Muscle of arm (tissue), 14 donors: ENCODE results near the gene HDX. TPM values are rescaled to one million over a fixed set of nuclear protein-coding genes. Genes with fewer than 3 reads are reported as not detected.
"Not testable (repeated sequence)": the region's sequence is repeated elsewhere in the genome, so short reads cannot be mapped to it uniquely, and the experiment has no call there.

ENCODE experiments used
- DNase-seq: peaks from one replicate; pipeline ENCODE4 v3.0.0-alpha.2; 2013
- long read RNA-seq, 11 donors: transcript quantifications; one replicate each; lab custom pipeline, GENCODE V29; 2026
- polyA plus RNA-seq, 12 donors: library from polyadenylated mRNA; unstranded; fragments of 120-200 nt; gene quantifications; one replicate each; pipeline ENCODE4 v1.2.1, GENCODE V29; 2013; ENCODE audit not compliant: insufficient read length in 12 of 12

Gene HDX
- polyA plus RNA-seq: 1 to 10 TPM in 11 of 12 donors, not detected in 1; 3.4 to 5.8 (median 4.5) TPM
- long read RNA-seq, donor 1: 0 reads
- long read RNA-seq, donor 2, full-length matches to known transcripts: 2 of 2 reads
- long read RNA-seq, donor 2, partial matches to known transcripts: 0 of 2 reads
- long read RNA-seq, donor 2, other reads (novel, unspliced or antisense): 0 of 2 reads
- long read RNA-seq, donor 3, full-length matches to known transcripts: 1 of 1 reads
- long read RNA-seq, donor 3, partial matches to known transcripts: 0 of 1 reads
- long read RNA-seq, donor 3, other reads (novel, unspliced or antisense): 0 of 1 reads
- long read RNA-seq, donor 4, partial matches to known transcripts: 0 of 1 reads
- long read RNA-seq, donor 4, other reads (novel, unspliced or antisense): 0 of 1 reads
- long read RNA-seq, donor 5, partial matches to known transcripts: 0 of 2 reads
- long read RNA-seq, donor 5, other reads (novel, unspliced or antisense): 0 of 2 reads
- long read RNA-seq, donor 6, partial matches to known transcripts: 0 of 1 reads
- long read RNA-seq, donor 6, other reads (novel, unspliced or antisense): 0 of 1 reads
- long read RNA-seq, donor 7: 0 reads
- long read RNA-seq, donor 8, full-length matches to known transcripts: 1 of 1 reads
- long read RNA-seq, donor 8, partial matches to known transcripts: 0 of 1 reads
- long read RNA-seq, donor 8, other reads (novel, unspliced or antisense): 0 of 1 reads
- long read RNA-seq, donor 9: 0 reads
- long read RNA-seq, donor 10, full-length matches to known transcripts: 1 of 1 reads
- long read RNA-seq, donor 10, partial matches to known transcripts: 0 of 1 reads
- long read RNA-seq, donor 10, other reads (novel, unspliced or antisense): 0 of 1 reads
- long read RNA-seq, donor 11: 0 reads

GRCh38 chrX:84501798-84502628 is at the start of gene HDX:
HDX (minus strand) TSS chrX:84502453; CDS start chrX:84475397, 27,056 bp downstream.
- peak; percentile 90 for DNase-seq

- not testable (repeated sequence) for DNase-seq
Measured at GRCh38 chrX:84541315-84541714, 39.1 kb upstream of the HDX start.

GRCh38 chrX:84537627-84538026 is 35.4 kb upstream of the HDX start:
- not testable (repeated sequence) for DNase-seq

GRCh38 chrX:84488426-84488825 is 13.8 kb downstream of the HDX start:
- DNase-seq: no peak

GRCh38 chrX:84487365-84488353 is 14.6 kb downstream of the HDX start:
- no peak for DNase-seq

- no peak for DNase-seq
Measured at GRCh38 chrX:84479086-84479485, 23.2 kb downstream of the HDX start.

- no peak for DNase-seq
Measured at GRCh38 chrX:84477114-84477513, 25.1 kb downstream of the HDX start.

GRCh38 chrX:84475596-84475995 is 26.7 kb downstream of the HDX start:
- no peak for DNase-seq

- no peak for DNase-seq
Measured at GRCh38 chrX:84475101-84475500, 27.2 kb downstream of the HDX start.

GRCh38 chrX:84469226-84469625 is 33.0 kb downstream of the HDX start:
- DNase-seq: no peak

- DNase-seq: no peak
Measured at GRCh38 chrX:84467898-84468297, 34.4 kb downstream of the HDX start.

- no peak for DNase-seq
Measured at GRCh38 chrX:84453351-84454246, 48.7 kb downstream of the HDX start.

GRCh38 chrX:84441143-84441542 is 61.1 kb downstream of the HDX start:
- no peak for DNase-seq

- DNase-seq: no peak
Measured at GRCh38 chrX:84415140-84415539, 87.1 kb downstream of the HDX start.

GRCh38 chrX:84363663-84364062 is 138.6 kb downstream of the HDX start:
- no peak for DNase-seq

GRCh38 chrX:84363051-84363450 is 139.2 kb downstream of the HDX start:
- DNase-seq: no peak

- DNase-seq: no peak
Measured at GRCh38 chrX:84362184-84362838, 139.9 kb downstream of the HDX start.

GRCh38 chrX:84358271-84358670 is 144.0 kb downstream of the HDX start:
- DNase-seq: no peak

GRCh38 chrX:84357296-84357695 is 145.0 kb downstream of the HDX start:
- no peak for DNase-seq
